ENCODE data around the gene QPCTL.
A peak's percentile ranks its signal among the peaks of the same experiment; 100 is the strongest.

Gene QPCTL

DNA sequence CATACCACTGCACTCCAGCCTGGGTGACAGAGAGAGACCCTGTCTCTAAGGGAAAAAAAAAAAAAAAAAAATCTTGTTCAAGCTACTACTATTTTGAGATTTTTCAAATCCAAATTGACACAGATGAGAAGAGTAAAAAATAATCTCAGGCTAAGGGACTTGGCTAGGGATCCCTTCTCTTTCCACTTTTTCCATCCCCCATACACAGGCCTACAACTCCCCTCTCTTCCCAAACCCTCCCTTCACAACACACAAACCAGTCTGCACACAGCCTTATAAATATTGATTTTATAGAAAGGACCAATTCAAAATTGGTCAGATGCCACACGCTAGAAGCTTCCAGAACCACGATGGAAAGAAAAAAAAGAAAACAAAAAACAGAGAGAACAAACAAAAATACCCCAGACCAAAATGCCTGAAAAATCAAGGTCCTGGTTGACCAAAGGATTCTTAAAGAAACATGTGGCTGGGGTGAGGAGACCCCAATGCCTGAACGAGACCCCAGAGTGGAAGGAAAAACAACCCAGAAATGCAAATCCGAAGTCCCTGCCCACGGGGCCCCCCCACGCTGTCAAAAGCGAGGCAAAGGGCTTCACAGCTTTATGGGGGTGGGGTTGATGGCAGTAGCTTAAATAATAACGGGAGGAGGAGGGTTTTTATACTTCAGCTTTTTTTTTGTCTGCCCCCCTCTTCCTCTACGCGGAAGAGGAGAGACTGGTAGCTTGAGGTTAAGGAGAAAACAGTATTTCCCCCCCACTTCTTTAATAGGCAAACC, 18.1 kb downstream of the QPCTL start:
- peaks cover 7% of the 10 kb centered on the region; the same call in 1 of the 2 replicates for H3K36me3 ChIP-seq (ENCODE audit: insufficient read depth, low read length)
- no peaks in the 10 kb centered on the region for H3K9me3 ChIP-seq (ENCODE audit: low read depth, low read length)
- H3K9ac ChIP-seq (ENCODE audit: insufficient read length): no peak overlapping the region
- H3K4me3 ChIP-seq: no peak overlapping the region
- peak overlapping the region; percentile 56 for H3K27ac ChIP-seq
- DNase-seq (ENCODE audit: low read depth, low spot score): no peak
- TF ChIP-seq POLR2AphosphoS5 (IDR thresholded peaks at IDR 0.05; ENCODE audit: borderline replicate concordance, low read depth, low read length): no peak

DNA sequence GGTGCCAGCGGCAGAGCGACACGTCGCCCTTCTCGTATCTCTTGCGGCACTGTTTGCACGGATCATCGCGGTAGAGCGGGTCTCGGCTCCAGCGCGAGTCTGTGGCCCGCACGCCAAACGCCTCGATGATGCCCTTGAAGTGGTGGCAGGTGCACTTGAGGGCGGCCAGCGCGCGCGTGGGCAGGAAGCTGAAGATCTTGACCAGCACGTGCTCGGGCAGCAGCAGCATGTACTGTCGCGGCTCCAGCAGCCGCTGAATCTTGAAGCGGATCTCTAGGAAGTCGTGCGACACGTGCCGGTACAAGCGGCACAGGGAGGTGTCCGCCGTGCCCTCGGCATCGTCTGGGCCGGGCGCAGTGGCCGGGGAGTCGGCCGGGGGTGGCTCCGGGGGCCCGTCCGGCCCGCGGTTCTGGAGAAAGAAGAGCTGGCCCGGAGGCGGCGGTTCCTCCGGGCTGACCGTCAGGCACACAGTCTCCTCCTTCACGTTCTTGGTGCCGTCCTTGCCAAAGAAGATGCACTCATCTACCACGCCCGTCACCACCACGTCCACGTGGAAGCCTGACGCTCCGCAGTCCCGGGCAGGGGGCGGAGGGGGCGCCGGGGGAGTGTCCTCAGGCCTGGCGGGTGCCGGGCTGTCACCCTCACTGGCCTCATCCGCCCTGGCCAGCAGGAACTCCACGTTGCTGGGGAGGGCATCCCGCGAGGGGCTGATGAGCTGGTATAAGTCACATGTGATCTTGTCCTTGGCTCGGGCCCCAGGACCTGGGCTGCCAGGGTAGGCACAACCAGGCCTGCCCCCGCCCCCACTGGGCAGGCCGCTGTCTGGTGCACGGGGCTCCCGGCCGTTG, 19.6 kb downstream of the QPCTL start:
- no peak for DNase-seq (ENCODE audit: low read depth, low spot score)
- Histone ChIP-seq H3K4me3 (no peak overlapping the region), H3K36me3 (ENCODE audit: insufficient read depth, low read length) (peaks cover 7% of the 10 kb centered on the region; the same call in 1 of the 2 replicates), H3K9ac (ENCODE audit: insufficient read length) (no peak overlapping the region), H3K9me3 (ENCODE audit: low read depth, low read length) (no peaks in the 10 kb centered on the region), H3K27ac (no peak overlapping the region)
- no peak for TF ChIP-seq EZH2 (IDR thresholded peaks at IDR 0.05)
- TF ChIP-seq POLR2AphosphoS5 (IDR thresholded peaks at IDR 0.05; ENCODE audit: borderline replicate concordance, low read depth, low read length): no peak

GRCh38 chr19:45712699-45713067, 20.2 kb downstream of the QPCTL start:
- H3K9ac ChIP-seq (ENCODE audit: insufficient read length): no peak overlapping the region
- no peak overlapping the region for H3K4me3 ChIP-seq
- DNase-seq (ENCODE audit: low read depth, low spot score): no peak
- no peaks in the 10 kb centered on the region for H3K9me3 ChIP-seq (ENCODE audit: low read depth, low read length)
- H3K36me3 ChIP-seq (ENCODE audit: insufficient read depth, low read length): peaks cover 7% of the 10 kb centered on the region; the same call in 1 of the 2 replicates
- TF ChIP-seq FOXP2 (optimal IDR thresholded peaks at IDR 0.05; ENCODE audit: control extremely low read depth, extremely low read length, insufficient read depth): no peak
- TF ChIP-seq POLR2AphosphoS5 (IDR thresholded peaks at IDR 0.05; ENCODE audit: borderline replicate concordance, low read depth, low read length): no peak
- no peak for TF ChIP-seq EZH2 (IDR thresholded peaks at IDR 0.05)
- no peak overlapping the region for H3K27ac ChIP-seq

DNA sequence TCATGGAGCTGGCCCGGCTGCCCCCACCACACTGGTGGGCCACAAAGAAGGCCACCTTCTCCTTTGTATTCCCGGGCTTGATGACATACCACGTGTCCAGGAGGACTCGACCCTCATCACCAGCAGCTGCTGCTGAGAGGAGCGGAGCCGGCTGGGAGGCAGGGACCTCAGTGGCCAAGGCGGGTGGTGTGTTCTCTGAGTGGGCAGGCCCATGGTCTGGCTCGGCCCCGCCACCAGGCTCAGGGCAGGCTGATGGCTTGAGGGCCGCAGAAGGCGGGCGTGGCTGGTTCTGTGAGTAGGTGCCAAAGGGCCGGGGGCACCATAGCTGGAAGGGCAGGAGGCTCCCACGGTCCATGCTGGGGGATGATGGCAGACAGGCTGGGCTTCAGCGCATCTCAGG, 20.7 kb downstream of the QPCTL start:
- TF ChIP-seq FOXP2 (optimal IDR thresholded peaks at IDR 0.05; ENCODE audit: control extremely low read depth, extremely low read length, insufficient read depth) (no peak), EZH2 (IDR thresholded peaks at IDR 0.05) (no peak), POLR2AphosphoS5 (IDR thresholded peaks at IDR 0.05; ENCODE audit: borderline replicate concordance, low read depth, low read length) (no peak)
- Histone ChIP-seq H3K4me3 (no peak overlapping the region), H3K9ac (ENCODE audit: insufficient read length) (no peak overlapping the region), H3K36me3 (ENCODE audit: insufficient read depth, low read length) (peaks cover 9% of the 10 kb centered on the region; the same call in 1 of the 2 replicates), H3K27ac (no peak overlapping the region), H3K9me3 (ENCODE audit: low read depth, low read length) (no peaks in the 10 kb centered on the region)
- DNase-seq (ENCODE audit: low read depth, low spot score): no peak

- TF ChIP-seq POLR2AphosphoS5 (IDR thresholded peaks at IDR 0.05; ENCODE audit: borderline replicate concordance, low read depth, low read length): no peak
- no peak for TF ChIP-seq FOXP2 (optimal IDR thresholded peaks at IDR 0.05; ENCODE audit: control extremely low read depth, extremely low read length, insufficient read depth)
- no peak for TF ChIP-seq EZH2 (IDR thresholded peaks at IDR 0.05)
- Histone ChIP-seq H3K4me3 (no peak overlapping the region), H3K36me3 (ENCODE audit: insufficient read depth, low read length) (peaks cover 20% of the 10 kb centered on the region; the same call in 1 of the 2 replicates), H3K27ac (peak overlapping the region; percentile 51), H3K9me3 (ENCODE audit: low read depth, low read length) (no peaks in the 10 kb centered on the region), H3K9ac (ENCODE audit: insufficient read length) (no peak overlapping the region)
- no peak for DNase-seq (ENCODE audit: low read depth, low spot score)
Measured at GRCh38 chr19:45715139-45715538, 22.7 kb downstream of the QPCTL start.

GRCh38 chr19:45716359-45717130, 24.1 kb downstream of the QPCTL start:
- no peak for DNase-seq (ENCODE audit: low read depth, low spot score)
- peak overlapping the region; percentile 99 for H3K9ac ChIP-seq (ENCODE audit: insufficient read length)
- H3K9me3 ChIP-seq (ENCODE audit: low read depth, low read length): no peaks in the 10 kb centered on the region
- H3K4me3 ChIP-seq: peak overlapping the region; percentile 80
- peaks cover 25% of the 10 kb centered on the region for H3K36me3 ChIP-seq (ENCODE audit: insufficient read depth, low read length)
- TF ChIP-seq FOXP2 (optimal IDR thresholded peaks at IDR 0.05; ENCODE audit: control extremely low read depth, extremely low read length, insufficient read depth): no peak
- TF ChIP-seq EZH2 (IDR thresholded peaks at IDR 0.05): no peak
- no peak for TF ChIP-seq POLR2AphosphoS5 (IDR thresholded peaks at IDR 0.05; ENCODE audit: borderline replicate concordance, low read depth, low read length)
- H3K27ac ChIP-seq: peak overlapping the region; percentile 95

- Histone ChIP-seq H3K4me3 (peak overlapping the region; percentile 80), H3K27ac (peak overlapping the region; percentile 95), H3K9ac (ENCODE audit: insufficient read length) (peak overlapping the region; percentile 99), H3K9me3 (ENCODE audit: low read depth, low read length) (no peaks in the 10 kb centered on the region), H3K36me3 (ENCODE audit: insufficient read depth, low read length) (peaks cover 27% of the 10 kb centered on the region)
- peak; percentile 78 for DNase-seq (ENCODE audit: low read depth, low spot score)
- TF ChIP-seq EZH2 (IDR thresholded peaks at IDR 0.05) (no peak), FOXP2 (optimal IDR thresholded peaks at IDR 0.05; ENCODE audit: control extremely low read depth, extremely low read length, insufficient read depth) (peak; percentile 98), POLR2AphosphoS5 (IDR thresholded peaks at IDR 0.05; ENCODE audit: borderline replicate concordance, low read depth, low read length) (peak; percentile 73)
Measured at GRCh38 chr19:45717131-45717982, 24.9 kb downstream of the QPCTL start.
